Upper lobe of right lung (tissue), 1 donor: ENCODE data around the gene EXD3. TPM values are rescaled to one million over a fixed set of nuclear protein-coding genes. Genes with fewer than 3 reads are reported as not detected.

Source experiments
- ATAC-seq: fragments of 200-7000 bp; cut with Tn5 transposase; one replicate; pipeline ENCODE4 v1.9.1; 2020; ENCODE audit warnings: mild to moderate bottlenecking, moderate library complexity
- DNase-seq: peaks from one replicate; pipeline ENCODE4 v3.0.0-alpha.2; 2020
- H3K27ac ChIP-seq: fragments of 200-600 bp; one replicate; pipeline ENCODE4 v1.8.0; 2022
- H3K27me3 ChIP-seq: fragments of 200-600 bp; one replicate; pipeline ENCODE4 v1.8.0; 2022; ENCODE audit warnings: mild to moderate bottlenecking
- H3K36me3 ChIP-seq: fragments of 200-600 bp; one replicate; pipeline ENCODE4 v1.8.0; 2022
- H3K4me1 ChIP-seq: fragments of 200-600 bp; one replicate; pipeline ENCODE4 v1.8.0; 2022
- H3K4me3 ChIP-seq: fragments of 200-600 bp; one replicate; pipeline ENCODE4 v1.8.0; 2022; ENCODE audit warnings: mild to moderate bottlenecking
- H3K9me3 ChIP-seq: fragments of 200-600 bp; one replicate; pipeline ENCODE4 v1.8.0; 2022
- intact Hi-C: fragments of 100-400 bp; cut with DNase I; formaldehyde crosslinking; loops from one replicate; pipeline ENCODE4 v1.11.0; 2022
- total RNA-seq: library from RNA; stranded (reverse); fragmentation: NEBNext Ultra II Directional; extraction: Animal tissue kit (Norgen Biotek cat#: 25700); gene quantifications from one replicate; pipeline ENCODE4 v1.2.1, GENCODE V29; 2021
- TF ChIP-seq, protein P1 (sequence below): fragments of 200-600 bp; IDR thresholded peaks from one replicate; pipeline ENCODE4 v1.8.0; 2022; ENCODE audit warnings: antibody characterized with exemption
- donor health status: DM: no; HTN: yes; CAD: no; lungs with severe emphysema.

The EXD3 gene
- total RNA-seq, 1 donor from 2014 or later = 27.3 TPM

- Histone ChIP-seq H3K27ac (no peak overlapping the region), H3K36me3 (no peaks in the 10 kb centered on the region), H3K4me1 (no peaks in the 10 kb centered on the region), H3K9me3 (no peaks in the 10 kb centered on the region), H3K4me3 (no peak overlapping the region), H3K27me3 (no peaks in the 10 kb centered on the region)
- intact Hi-C loops = no loop called here
- ATAC-seq (no peak), DNase-seq (peak; percentile 61)
- TF ChIP-seq, protein P1, sequence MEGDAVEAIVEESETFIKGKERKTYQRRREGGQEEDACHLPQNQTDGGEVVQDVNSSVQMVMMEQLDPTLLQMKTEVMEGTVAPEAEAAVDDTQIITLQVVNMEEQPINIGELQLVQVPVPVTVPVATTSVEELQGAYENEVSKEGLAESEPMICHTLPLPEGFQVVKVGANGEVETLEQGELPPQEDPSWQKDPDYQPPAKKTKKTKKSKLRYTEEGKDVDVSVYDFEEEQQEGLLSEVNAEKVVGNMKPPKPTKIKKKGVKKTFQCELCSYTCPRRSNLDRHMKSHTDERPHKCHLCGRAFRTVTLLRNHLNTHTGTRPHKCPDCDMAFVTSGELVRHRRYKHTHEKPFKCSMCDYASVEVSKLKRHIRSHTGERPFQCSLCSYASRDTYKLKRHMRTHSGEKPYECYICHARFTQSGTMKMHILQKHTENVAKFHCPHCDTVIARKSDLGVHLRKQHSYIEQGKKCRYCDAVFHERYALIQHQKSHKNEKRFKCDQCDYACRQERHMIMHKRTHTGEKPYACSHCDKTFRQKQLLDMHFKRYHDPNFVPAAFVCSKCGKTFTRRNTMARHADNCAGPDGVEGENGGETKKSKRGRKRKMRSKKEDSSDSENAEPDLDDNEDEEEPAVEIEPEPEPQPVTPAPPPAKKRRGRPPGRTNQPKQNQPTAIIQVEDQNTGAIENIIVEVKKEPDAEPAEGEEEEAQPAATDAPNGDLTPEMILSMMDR = no peak
These were observed 42.9 kb upstream of the EXD3 start for GRCh38 chr9:137465720-137466388.

- ATAC-seq (no peak), DNase-seq (peak; percentile 58)
- Histone ChIP-seq H3K9me3 (no peaks in the 10 kb centered on the region), H3K4me3 (no peak overlapping the region), H3K36me3 (no peaks in the 10 kb centered on the region), H3K27me3 (no peaks in the 10 kb centered on the region), H3K27ac (no peak overlapping the region), H3K4me1 (no peaks in the 10 kb centered on the region)
- TF ChIP-seq, protein P1 = no peak
- intact Hi-C loops = no loop called here
These were observed 42.2 kb upstream of the EXD3 start for GRCh38 chr9:137465000-137465719.

GRCh38 chr9:137464291-137464999, 41.5 kb upstream of the EXD3 start:
- no peak for ATAC-seq
- DNase-seq = peak; percentile 61
- Histone ChIP-seq H3K4me1 (peaks cover 6% of the 10 kb centered on the region), H3K27me3 (no peaks in the 10 kb centered on the region), H3K36me3 (no peaks in the 10 kb centered on the region), H3K4me3 (no peak overlapping the region), H3K9me3 (no peaks in the 10 kb centered on the region), H3K27ac (no peak overlapping the region)
- TF ChIP-seq, protein P1 = no peak
- intact Hi-C loops = no loop called here

- DNase-seq (peak; percentile 60), ATAC-seq (no peak)
- TF ChIP-seq, protein P1 = no peak
- Histone ChIP-seq H3K4me3 (no peak overlapping the region), H3K9me3 (no peaks in the 10 kb centered on the region), H3K27ac (no peak overlapping the region), H3K36me3 (no peaks in the 10 kb centered on the region), H3K4me1 (peaks cover 7% of the 10 kb centered on the region), H3K27me3 (no peaks in the 10 kb centered on the region)
- intact Hi-C loops = no loop called here
These were observed 40.9 kb upstream of the EXD3 start for GRCh38 chr9:137463931-137464290.

DNA sequence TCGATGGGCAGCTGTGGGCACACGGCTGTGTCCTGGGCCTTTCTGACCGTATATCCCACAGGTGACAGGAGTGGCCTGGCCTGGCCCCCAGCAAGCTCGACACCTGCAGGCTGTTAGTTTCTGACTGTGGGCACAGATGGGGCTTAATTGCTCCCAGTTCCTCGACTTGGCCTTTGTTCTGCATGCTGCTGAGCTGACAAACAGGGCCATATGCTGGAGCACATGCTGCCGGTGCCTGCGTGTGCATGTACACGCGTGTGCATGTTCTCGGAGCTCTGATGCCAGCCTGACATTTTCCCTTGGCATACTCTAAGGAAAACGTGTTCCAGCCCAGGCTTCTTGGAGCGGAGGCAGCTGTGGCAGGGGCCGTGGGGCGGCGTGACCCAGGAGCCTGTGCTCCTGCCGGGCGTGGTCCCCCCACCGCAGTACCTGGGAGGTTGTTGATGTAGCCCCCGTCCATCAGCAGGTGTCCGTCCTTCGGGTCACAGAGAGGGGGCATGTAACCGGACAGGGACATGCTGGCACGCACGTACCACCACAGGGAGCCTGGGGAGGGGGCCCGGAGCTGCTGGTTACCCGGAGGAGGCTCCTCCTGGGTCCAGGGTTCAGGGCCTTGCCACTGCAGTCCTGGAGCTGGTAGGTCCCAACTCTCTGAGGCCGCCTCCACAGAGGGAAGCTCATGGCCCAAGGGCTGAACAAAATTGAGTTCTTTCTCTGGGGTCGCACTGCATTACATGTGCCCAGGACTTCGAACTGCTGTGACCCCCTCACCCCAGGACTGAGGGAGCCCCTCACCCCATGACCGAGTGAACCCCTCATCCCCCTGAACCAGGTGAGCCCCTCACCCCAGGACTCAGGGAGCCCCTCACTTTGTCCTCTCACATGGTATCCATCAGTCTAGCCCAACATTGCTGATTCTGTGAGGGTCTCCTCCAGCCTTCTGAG, 40.3 kb upstream of the EXD3 start:
- peak; percentile 57 for DNase-seq

More for the DNA sequence above, 40.3 kb upstream of the EXD3 start:
- Histone ChIP-seq H3K36me3 (no peaks in the 10 kb centered on the region), H3K27ac (no peak overlapping the region), H3K4me1 (peaks cover 7% of the 10 kb centered on the region), H3K27me3 (no peaks in the 10 kb centered on the region), H3K9me3 (no peaks in the 10 kb centered on the region), H3K4me3 (no peak overlapping the region)
- ATAC-seq = no peak
- intact Hi-C loops = no loop called here
- TF ChIP-seq, protein P1 = no peak
